Astrocyte (in vitro differentiated cells and primary cell): ENCODE results near the gene DNAI4. TPM values are rescaled to one million over a fixed set of nuclear protein-coding genes. Genes with fewer than 3 reads are reported as not detected.

ENCODE experiments used
- DNase-seq: peaks from one replicate; pipeline ENCODE4 v3.0.0-alpha.2; 2010; ENCODE audit warnings: low read depth
- FAIRE-seq: peaks from 2 replicates; lab custom pipeline; 2011; peaks lifted over from hg19 to GRCh38; lab: Jason Lieb, UNC
- H2AFZ ChIP-seq: 2 replicates; pipeline ENCODE4 v1.6.0; 2012; ENCODE audit warnings: low read depth, low read length, inconsistent platforms
- H3K27ac ChIP-seq: 2 replicates; pipeline ENCODE4 v1.5.1; 2011; ENCODE audit warnings: low read depth, low read length, inconsistent platforms
- H3K27me3 ChIP-seq: 2 replicates; pipeline ENCODE4 v1.6.0; 2011; ENCODE audit warnings: low read length, inconsistent platforms; ENCODE audit not compliant: insufficient read depth
- H3K36me3 ChIP-seq: 2 replicates; pipeline ENCODE4 v1.5.1; 2011; ENCODE audit warnings: low read length, inconsistent platforms; ENCODE audit not compliant: insufficient read depth
- H3K4me1 ChIP-seq: 2 replicates; pipeline ENCODE4 v1.5.1; 2011; ENCODE audit warnings: low read length, inconsistent platforms; ENCODE audit not compliant: insufficient read depth
- H3K4me2 ChIP-seq: 2 replicates; pipeline ENCODE4 v1.6.0; 2012; ENCODE audit warnings: low read length, inconsistent platforms
- H3K4me3 ChIP-seq: 2 replicates; pipeline ENCODE4 v1.5.1; 2011; ENCODE audit warnings: low read depth, mild to moderate bottlenecking, low read length, inconsistent platforms; ENCODE audit not compliant: insufficient read depth
- H3K79me2 ChIP-seq: 2 replicates; pipeline ENCODE4 v1.6.0; 2012; ENCODE audit warnings: mild to moderate bottlenecking, low read length, inconsistent platforms; ENCODE audit not compliant: insufficient read depth
- H3K9ac ChIP-seq: 2 replicates; pipeline ENCODE4 v1.6.0; 2012; ENCODE audit warnings: mild to moderate bottlenecking, low read length, inconsistent platforms
- H3K9me3 ChIP-seq: 2 replicates; pipeline ENCODE4 v1.5.1; 2012; ENCODE audit warnings: low read depth, mild to moderate bottlenecking, low read length, inconsistent platforms; ENCODE audit not compliant: insufficient read depth
- H4K20me1 ChIP-seq: 2 replicates; pipeline ENCODE4 v1.6.0; 2012; ENCODE audit warnings: low read length, inconsistent platforms; ENCODE audit not compliant: insufficient read depth
- H3K27ac Mint-ChIP-seq: one replicate; pipeline ENCODE4 v1.8.0; 2021; ENCODE audit warnings: mild to moderate bottlenecking, mixed read lengths; ENCODE audit not compliant: unreplicated experiment
- H3K27me3 Mint-ChIP-seq: one replicate; pipeline ENCODE4 v1.8.0; 2021; ENCODE audit warnings: low read depth, mixed read lengths; ENCODE audit not compliant: unreplicated experiment
- H3K36me3 Mint-ChIP-seq: one replicate; pipeline ENCODE4 v1.8.0; 2021; ENCODE audit warnings: low read depth, mixed read lengths; ENCODE audit not compliant: unreplicated experiment
- H3K4me1 Mint-ChIP-seq: one replicate; pipeline ENCODE4 v1.8.0; 2021; ENCODE audit warnings: low read depth, mixed read lengths; ENCODE audit not compliant: unreplicated experiment
- H3K4me3 Mint-ChIP-seq: one replicate; pipeline ENCODE4 v1.8.0; 2021; ENCODE audit warnings: mild to moderate bottlenecking, moderate library complexity, mixed read lengths; ENCODE audit not compliant: unreplicated experiment
- H3K9me3 Mint-ChIP-seq: one replicate; pipeline ENCODE4 v1.8.0; 2021; ENCODE audit warnings: mild to moderate bottlenecking, mixed read lengths; ENCODE audit not compliant: unreplicated experiment
- CTCF ChIP-seq: IDR thresholded peaks from 2 replicates; pipeline ENCODE4 v1.5.1; 2011; ENCODE audit warnings: low read depth, mild to moderate bottlenecking, inconsistent platforms, low read length, moderate library complexity; ENCODE audit not compliant: insufficient read depth
- EZH2 ChIP-seq: IDR thresholded peaks from 2 replicates; pipeline ENCODE4 v1.6.1; 2012; ENCODE audit warnings: mild to moderate bottlenecking, low read length, inconsistent platforms; ENCODE audit not compliant: insufficient read depth
- total RNA-seq: library from RNA; stranded (reverse); gene quantifications from 2 replicates; pipeline ENCODE4 v1.2.1, GENCODE V29; 2021

Gene DNAI4
- total RNA-seq, 1 donor from 2014 or later = 7.7 TPM

- Histone ChIP-seq H3K27ac (peak overlapping the region; percentile 88), H3K9me3 (no peaks in the 10 kb centered on the region), H3K9ac (peak overlapping the region; percentile 94), H3K79me2 (peaks cover 84% of the 10 kb centered on the region), H3K36me3 (no peaks in the 10 kb centered on the region), H4K20me1 (peaks cover 33% of the 10 kb centered on the region), H2AFZ (peak overlapping the region; percentile 52), H3K4me3 (peak overlapping the region; percentile 90), H3K27me3 (no peaks in the 10 kb centered on the region), H3K4me1 (peaks cover 22% of the 10 kb centered on the region), H3K4me2 (peak overlapping the region; percentile 85)
- peak; percentile 82 for DNase-seq
- Mint-ChIP-seq H3K9me3 (no peaks in the 10 kb centered on the region), H3K36me3 (no peaks in the 10 kb centered on the region), H3K27me3 (no peaks in the 10 kb centered on the region), H3K4me1 (peaks cover 27% of the 10 kb centered on the region), H3K4me3 (peak overlapping the region; percentile 97), H3K27ac (peak overlapping the region; percentile 67)
- no peak for TF ChIP-seq CTCF
- TF ChIP-seq EZH2 = no peak
- no peak for FAIRE-seq
Observed at GRCh38 chr1:66929999-66930822, 5.6 kb upstream of the DNAI4 start.

GRCh38 chr1:66929691-66929998 lies 5.0 kb upstream of the DNAI4 start:
- Mint-ChIP-seq H3K4me3 (peak overlapping the region; percentile 80), H3K9me3 (no peaks in the 10 kb centered on the region), H3K27ac (peak overlapping the region; percentile 41), H3K36me3 (no peaks in the 10 kb centered on the region), H3K27me3 (no peaks in the 10 kb centered on the region), H3K4me1 (peaks cover 24% of the 10 kb centered on the region)
- no peak overlapping the region for H2AFZ ChIP-seq
- peak overlapping the region; percentile 90 for H3K4me3 ChIP-seq
- FAIRE-seq (no peak), DNase-seq (no peak)
- no peak overlapping the region for H3K27ac ChIP-seq
- peak overlapping the region; percentile 85 for H3K4me2 ChIP-seq
- peaks cover 22% of the 10 kb centered on the region for H3K4me1 ChIP-seq
- no peaks in the 10 kb centered on the region for H3K36me3 ChIP-seq
- peaks cover 78% of the 10 kb centered on the region for H3K79me2 ChIP-seq
- TF ChIP-seq EZH2 = no peak
- TF ChIP-seq CTCF = no peak
- peaks cover 28% of the 10 kb centered on the region for H4K20me1 ChIP-seq
- H3K9me3 ChIP-seq = no peaks in the 10 kb centered on the region
- H3K9ac ChIP-seq = peak overlapping the region; percentile 94
- H3K27me3 ChIP-seq = no peaks in the 10 kb centered on the region

GRCh38 chr1:66929146-66929688 lies 4.6 kb upstream of the DNAI4 start:
- H3K4me3 ChIP-seq = peak overlapping the region; percentile 90
- H3K27ac ChIP-seq = no peak overlapping the region
- Mint-ChIP-seq H3K4me3 (peak overlapping the region; percentile 80), H3K36me3 (no peaks in the 10 kb centered on the region), H3K4me1 (peaks cover 24% of the 10 kb centered on the region), H3K9me3 (no peaks in the 10 kb centered on the region), H3K27ac (peak overlapping the region; percentile 1), H3K27me3 (no peaks in the 10 kb centered on the region)
- H3K36me3 ChIP-seq = no peaks in the 10 kb centered on the region
- peak overlapping the region; percentile 85 for H3K4me2 ChIP-seq
- peaks cover 74% of the 10 kb centered on the region for H3K79me2 ChIP-seq
- DNase-seq = no peak
- FAIRE-seq = no peak
- peaks cover 24% of the 10 kb centered on the region for H4K20me1 ChIP-seq
- no peaks in the 10 kb centered on the region for H3K27me3 ChIP-seq
- H3K9me3 ChIP-seq = no peaks in the 10 kb centered on the region
- TF ChIP-seq CTCF (no peak), EZH2 (no peak)
- peak overlapping the region; percentile 94 for H3K9ac ChIP-seq
- H2AFZ ChIP-seq = no peak overlapping the region
- H3K4me1 ChIP-seq = peaks cover 22% of the 10 kb centered on the region
